GM21576 (cell line): Measurements from ENCODE around the gene PPP1R27.

Source experiments
- ATAC-seq: cut with Tn5 transposase; IDR thresholded peaks from one replicate; pipeline ENCODE4 v1.9.1; 2021; ENCODE audit warnings: mild to moderate bottlenecking, moderate library complexity; ENCODE audit not compliant: unreplicated experiment

Gene PPP1R27

GRCh38 chr17:81807210-81807719 lies 27.6 kb downstream of the PPP1R27 start:
- no peak for ATAC-seq

GRCh38 chr17:81806461-81807209 lies 28.2 kb downstream of the PPP1R27 start:
- ATAC-seq = no peak

GRCh38 chr17:81805707-81806460 lies 29.0 kb downstream of the PPP1R27 start:
- ATAC-seq = no peak

GRCh38 chr17:81804559-81805399 lies 30.1 kb downstream of the PPP1R27 start:
- ATAC-seq = no peak

- no peak for ATAC-seq
These were observed 30.9 kb downstream of the PPP1R27 start, which contains the start of gene GCGR for GRCh38 chr17:81803728-81804558. Gene GCGR, plus strand, starts transcription at chr17:81804150. Its CDS starts 4,869 bp downstream, at chr17:81809019.

GRCh38 chr17:81802856-81803643 lies 31.8 kb downstream of the PPP1R27 start:
- ATAC-seq = no peak

GRCh38 chr17:81802048-81802758 lies 32.6 kb downstream of the PPP1R27 start:
- no peak for ATAC-seq

- no peak for ATAC-seq
These were observed 33.5 kb downstream of the PPP1R27 start for GRCh38 chr17:81801327-81801726.

- no peak for ATAC-seq
These were observed 40.3 kb downstream of the PPP1R27 start for GRCh38 chr17:81794509-81794908.

- no peak for ATAC-seq
These were observed 40.8 kb downstream of the PPP1R27 start for GRCh38 chr17:81794074-81794476.

GRCh38 chr17:81792675-81793615 lies 41.9 kb downstream of the PPP1R27 start:
- no peak for ATAC-seq
